Osteocyte (in vitro differentiated cells): ENCODE results near the gene FTSJ3. TPM values are rescaled to one million over a fixed set of nuclear protein-coding genes. Genes with fewer than 3 reads are reported as not detected.
"Not testable (repeated sequence)": the region's sequence is repeated elsewhere in the genome, so short reads cannot be mapped to it uniquely, and the experiment has no call there.

Experiments
- DNase-seq: peaks from one replicate; pipeline ENCODE4 v3.0.0; 2021; ENCODE audit warnings: mixed read lengths; ENCODE audit not compliant: unreplicated experiment; ENCODE audit errors: extremely low spot score
- H3K27ac Mint-ChIP-seq: one replicate; pipeline ENCODE4 v1.8.0; 2021; ENCODE audit warnings: mild to moderate bottlenecking, mixed read lengths; ENCODE audit not compliant: unreplicated experiment
- H3K27me3 Mint-ChIP-seq: one replicate; pipeline ENCODE4 v1.8.0; 2021; ENCODE audit warnings: mixed read lengths; ENCODE audit not compliant: unreplicated experiment
- H3K36me3 Mint-ChIP-seq: one replicate; pipeline ENCODE4 v1.8.0; 2021; ENCODE audit warnings: mixed read lengths; ENCODE audit not compliant: unreplicated experiment
- H3K4me1 Mint-ChIP-seq: one replicate; pipeline ENCODE4 v1.8.0; 2021; ENCODE audit warnings: mixed read lengths; ENCODE audit not compliant: unreplicated experiment
- H3K4me3 Mint-ChIP-seq: one replicate; pipeline ENCODE4 v1.8.0; 2021; ENCODE audit warnings: mild to moderate bottlenecking, moderate library complexity, mixed read lengths; ENCODE audit not compliant: unreplicated experiment
- H3K9me3 Mint-ChIP-seq: one replicate; pipeline ENCODE4 v1.8.0; 2021; ENCODE audit warnings: mixed read lengths; ENCODE audit not compliant: unreplicated experiment
- CTCF ChIP-seq: fragments of 200-600 bp; sonication (generic); IDR thresholded peaks from 2 replicates; pipeline ENCODE4 v1.5.0; 2021; ENCODE audit warnings: antibody characterized with exemption, mild to moderate bottlenecking, moderate library complexity
- total RNA-seq: library from RNA; stranded (reverse); gene quantifications from 2 replicates; pipeline ENCODE4 v1.2.1, GENCODE V29; 2021

Gene FTSJ3
- total RNA-seq, 1 donor from 2014 or later: 36.1 TPM

- H3K9me3 Mint-ChIP-seq: no peaks in the 10 kb centered on the region
- H3K27me3 Mint-ChIP-seq: peaks cover 46% of the 10 kb centered on the region
- H3K27ac Mint-ChIP-seq: no peak overlapping the region
These were observed 31.8 kb upstream of the FTSJ3 start for GRCh38 chr17:63859257-63859656.

GRCh38 chr17:63856425-63856824 lies 29.0 kb upstream of the FTSJ3 start:
- not testable (repeated sequence) for H3K36me3 Mint-ChIP-seq, H3K4me1 Mint-ChIP-seq, H3K4me3 Mint-ChIP-seq, DNase-seq, H3K9me3 Mint-ChIP-seq, H3K27ac Mint-ChIP-seq
- H3K27me3 Mint-ChIP-seq: peaks cover 60% of the 10 kb centered on the region

More at GRCh38 chr17:63859257-63859656, 31.8 kb upstream of the FTSJ3 start:
- no peak for DNase-seq
- no peak for TF ChIP-seq CTCF
- no peaks in the 10 kb centered on the region for H3K4me1 Mint-ChIP-seq
- no peak overlapping the region for H3K4me3 Mint-ChIP-seq
- H3K36me3 Mint-ChIP-seq: no peaks in the 10 kb centered on the region

GRCh38 chr17:63855185-63855584 lies 27.7 kb upstream of the FTSJ3 start:
- no peak overlapping the region for H3K27ac Mint-ChIP-seq
- H3K4me3 Mint-ChIP-seq: no peak overlapping the region
- H3K9me3 Mint-ChIP-seq: no peaks in the 10 kb centered on the region
- no peak for TF ChIP-seq CTCF
- no peaks in the 10 kb centered on the region for H3K4me1 Mint-ChIP-seq
- DNase-seq: no peak
- H3K27me3 Mint-ChIP-seq: peaks cover 53% of the 10 kb centered on the region
- H3K36me3 Mint-ChIP-seq: no peaks in the 10 kb centered on the region

- no peak overlapping the region for H3K27ac Mint-ChIP-seq
These were observed 27.2 kb upstream of the FTSJ3 start for GRCh38 chr17:63854709-63855108.

GRCh38 chr17:63853260-63853659 lies 25.8 kb upstream of the FTSJ3 start:
- Mint-ChIP-seq H3K27me3 (peaks cover 36% of the 10 kb centered on the region), H3K27ac (no peak overlapping the region), H3K9me3 (no peaks in the 10 kb centered on the region), H3K4me1 (peaks cover 4% of the 10 kb centered on the region), H3K36me3 (no peaks in the 10 kb centered on the region), H3K4me3 (no peak overlapping the region)
- no peak for DNase-seq
- TF ChIP-seq CTCF: no peak

More at GRCh38 chr17:63854709-63855108, 27.2 kb upstream of the FTSJ3 start:
- no peak overlapping the region for H3K4me3 Mint-ChIP-seq
- peaks cover 48% of the 10 kb centered on the region for H3K27me3 Mint-ChIP-seq
- DNase-seq: no peak
- no peaks in the 10 kb centered on the region for H3K4me1 Mint-ChIP-seq
- H3K9me3 Mint-ChIP-seq: no peaks in the 10 kb centered on the region
- H3K36me3 Mint-ChIP-seq: no peaks in the 10 kb centered on the region
- no peak for TF ChIP-seq CTCF

GRCh38 chr17:63850401-63850800 lies 22.9 kb upstream of the FTSJ3 start:
- no peaks in the 10 kb centered on the region for H3K36me3 Mint-ChIP-seq
- peaks cover 6% of the 10 kb centered on the region for H3K4me1 Mint-ChIP-seq

More at GRCh38 chr17:63850401-63850800, 22.9 kb upstream of the FTSJ3 start:
- no peak for TF ChIP-seq CTCF
- DNase-seq: no peak
- H3K27me3 Mint-ChIP-seq: peaks cover 30% of the 10 kb centered on the region
- H3K9me3 Mint-ChIP-seq: no peaks in the 10 kb centered on the region
- no peak overlapping the region for H3K4me3 Mint-ChIP-seq
- H3K27ac Mint-ChIP-seq: no peak overlapping the region
